ENCODE measurements around the gene RSU1.
"Not testable (repeated sequence)": the region's sequence is repeated elsewhere in the genome, so short reads cannot be mapped to it uniquely, and the experiment has no call there.

RSU1 gene

GRCh38 chr10:16768702-16769101, 48.5 kb downstream of the RSU1 start:
- no peak for TF ChIP-seq CTCF (conservative IDR thresholded peaks at IDR 0.05; ENCODE audit: control insufficient read depth, insufficient read depth, low read depth, low read length)
- no peak overlapping the region for H3K4me3 ChIP-seq (ENCODE audit: control insufficient read depth, low read depth, low read length)
- DNase-seq (ENCODE audit: low read depth): no peak

GRCh38 chr10:16765509-16766375, 51.5 kb downstream of the RSU1 start:
- TF ChIP-seq CTCF (conservative IDR thresholded peaks at IDR 0.05; ENCODE audit: control insufficient read depth, insufficient read depth, low read depth, low read length): no peak
- DNase-seq (ENCODE audit: low read depth): no peak
- H3K4me3 ChIP-seq (ENCODE audit: control insufficient read depth, low read depth, low read length): no peak overlapping the region

- TF ChIP-seq CTCF (conservative IDR thresholded peaks at IDR 0.05; ENCODE audit: control insufficient read depth, insufficient read depth, low read depth, low read length): no peak
- no peak overlapping the region for H3K4me3 ChIP-seq (ENCODE audit: control insufficient read depth, low read depth, low read length)
- no peak for DNase-seq (ENCODE audit: low read depth)
These were observed 55.9 kb downstream of the RSU1 start for GRCh38 chr10:16761300-16761699.

- no peak overlapping the region for H3K4me3 ChIP-seq (ENCODE audit: control insufficient read depth, low read depth, low read length)
- no peak for TF ChIP-seq CTCF (conservative IDR thresholded peaks at IDR 0.05; ENCODE audit: control insufficient read depth, insufficient read depth, low read depth, low read length)
- peak; percentile 83 for DNase-seq (ENCODE audit: low read depth)
These were observed 60.5 kb downstream of the RSU1 start for GRCh38 chr10:16756561-16757221.

GRCh38 chr10:16754765-16755164, 62.5 kb downstream of the RSU1 start:
- H3K4me3 ChIP-seq (ENCODE audit: control insufficient read depth, low read depth, low read length): no peak overlapping the region
- no peak for DNase-seq (ENCODE audit: low read depth)
- no peak for TF ChIP-seq CTCF (conservative IDR thresholded peaks at IDR 0.05; ENCODE audit: control insufficient read depth, insufficient read depth, low read depth, low read length)

GRCh38 chr10:16752849-16753248, 64.4 kb downstream of the RSU1 start:
- DNase-seq (ENCODE audit: low read depth); H3K4me3 ChIP-seq (ENCODE audit: control insufficient read depth, low read depth, low read length): not testable (repeated sequence)

GRCh38 chr10:16752099-16752498, 65.1 kb downstream of the RSU1 start:
- no peak overlapping the region for H3K4me3 ChIP-seq (ENCODE audit: control insufficient read depth, low read depth, low read length)
- no peak for TF ChIP-seq CTCF (conservative IDR thresholded peaks at IDR 0.05; ENCODE audit: control insufficient read depth, insufficient read depth, low read depth, low read length)
- DNase-seq (ENCODE audit: low read depth): no peak

Measured in fibroblast of mammary gland (primary cell).